Renal pelvis (tissue), 4 donors: ENCODE results near the gene FRYL. TPM values are rescaled to one million over a fixed set of nuclear protein-coding genes. Genes with fewer than 3 reads are reported as not detected.
"Not testable (repeated sequence)": the region's sequence is repeated elsewhere in the genome, so short reads cannot be mapped to it uniquely, and the experiment has no call there.

Source experiments
- DNase-seq: peaks from one replicate; pipeline ENCODE4 v3.0.0-alpha.2; 2013
- polyA plus RNA-seq, 3 donors: library from polyadenylated mRNA; unstranded; fragments of 120-200 nt; gene quantifications; one replicate each; pipeline ENCODE4 v1.2.1, GENCODE V29; 2013; ENCODE audit not compliant: insufficient read length in 3 of 3

The FRYL gene
- polyA plus RNA-seq, 3 donors, result 40.4 to 47.4 (median 43.2) TPM

GRCh38 chr4:48490680-48491513, 289.2 kb downstream of the FRYL start:
- DNase-seq, result no peak

- DNase-seq, result no peak
Observed at GRCh38 chr4:48490012-48490679, 289.9 kb downstream of the FRYL start, which contains the start of gene ZAR1. Gene ZAR1, plus strand, starts transcription at chr4:48490252. Its CDS starts 40 bp downstream, at chr4:48490292.

- DNase-seq, result no peak
Observed at GRCh38 chr4:48489683-48490011, 290.4 kb downstream of the FRYL start.

- DNase-seq, result no peak
Observed at GRCh38 chr4:48484494-48485168, 295.4 kb downstream of the FRYL start.

- DNase-seq, result no peak
Observed at GRCh38 chr4:48483777-48484493, 296.1 kb downstream of the FRYL start.

- DNase-seq, result no peak
Observed at GRCh38 chr4:48483006-48483776, 296.9 kb downstream of the FRYL start, which contains the start of gene SLC10A4. Gene SLC10A4, plus strand, starts transcription at chr4:48483343. Its CDS starts 219 bp downstream, at chr4:48483562.

GRCh38 chr4:48481581-48481980, 298.5 kb downstream of the FRYL start:
- no peak for DNase-seq

GRCh38 chr4:48478273-48478672, 301.8 kb downstream of the FRYL start:
- DNase-seq, result no peak

GRCh38 chr4:48475770-48476169, 304.3 kb downstream of the FRYL start:
- DNase-seq, result no peak

- no peak for DNase-seq
Observed at GRCh38 chr4:48472794-48473193, 307.3 kb downstream of the FRYL start.

GRCh38 chr4:48470570-48470969, 309.5 kb downstream of the FRYL start:
- no peak for DNase-seq

GRCh38 chr4:48470137-48470536, 309.9 kb downstream of the FRYL start:
- no peak for DNase-seq

- DNase-seq, result no peak
Observed at GRCh38 chr4:48467891-48468290, 312.2 kb downstream of the FRYL start.

- DNase-seq, result no peak
Observed at GRCh38 chr4:48467442-48467841, 312.6 kb downstream of the FRYL start.

GRCh38 chr4:48462363-48462762, 317.7 kb downstream of the FRYL start:
- DNase-seq, result peak; percentile 27

GRCh38 chr4:48461000-48461399, 319.1 kb downstream of the FRYL start:
- no peak for DNase-seq

GRCh38 chr4:48454591-48454990, 325.5 kb downstream of the FRYL start:
- DNase-seq, result no peak

GRCh38 chr4:48451656-48452055, 328.4 kb downstream of the FRYL start:
- not testable (repeated sequence) for DNase-seq

- DNase-seq, result no peak
Observed at GRCh38 chr4:48450740-48451139, 329.3 kb downstream of the FRYL start.

GRCh38 chr4:48449151-48449550, 330.9 kb downstream of the FRYL start:
- DNase-seq, result no peak
